A549 (cell line): ENCODE measurements around the gene PRR14L. TPM values are rescaled to one million over a fixed set of nuclear protein-coding genes. Genes with fewer than 3 reads are reported as not detected.

Experiments
- ATAC-seq, 2 experiments: fragments of 200-7000 bp in 1 of 2; fragments of >200 bp in 1 of 2; cut with Nextera tagmentation in 1 of 2; cut with Tn5 transposase in 1 of 2; 3 replicates each; pipeline versions ENCODE4 v1.8.0 to v1.9.1; 2018 to 2020; ENCODE audit warnings: mild to moderate bottlenecking in 1 of 2, moderate library complexity in 1 of 2
- CTCF ChIA-PET: fragments of 300-600 bp; sonication (Branson Sonifier 250); formaldehyde crosslinking; extraction: SDS; loops from one replicate; lab custom pipeline; 2021; ENCODE audit warnings: antibody characterized with exemption, inconsistent platforms; lab: Yijun Ruan, JAX
- POLR2A ChIA-PET: fragments of 350-600 bp; formaldehyde crosslinking; extraction: SDS; loops from one replicate; lab custom pipeline; 2021; ENCODE audit warnings: antibody characterized with exemption, inconsistent platforms; lab: Yijun Ruan, JAX
- DNase-seq, 2 experiments: peaks; one replicate each; pipeline versions ENCODE4 v3.0.0 to v3.0.0-alpha.2; 2011 to 2016; ENCODE audit warnings: low read depth in 1 of 2, low spot score in 1 of 2
- FAIRE-seq: peaks from 2 replicates; lab custom pipeline; 2011; peaks lifted over from hg19 to GRCh38; lab: Jason Lieb, UNC
- H3K27ac ChIP-seq, 2 experiments: fragments of >200 bp; sonication (Bioruptor Twin); formaldehyde crosslinking; 3 replicates each; pipeline ENCODE4 v1.5.1; 2016 to 2017
- H3K4me1 ChIP-seq: fragments of >200 bp; sonication (Bioruptor Twin); formaldehyde crosslinking; 3 replicates; pipeline ENCODE4 v1.6.1; 2016
- H3K4me2 ChIP-seq: fragments of >200 bp; sonication (Bioruptor Twin); formaldehyde crosslinking; 3 replicates; pipeline ENCODE4 v1.6.1; 2016
- H3K4me3 ChIP-seq: fragments of >200 bp; sonication (Bioruptor Twin); formaldehyde crosslinking; 3 replicates; pipeline ENCODE4 v1.5.1; 2016
- H3K9me3 ChIP-seq: fragments of >200 bp; sonication (Bioruptor Twin); formaldehyde crosslinking; 3 replicates; pipeline ENCODE4 v1.6.1; 2016
- BHLHE40 ChIP-seq: IDR thresholded peaks from 2 replicates; pipeline ENCODE4 v1.6.1; 2012; ENCODE audit warnings: low read depth, low read length, inconsistent platforms
- CEBPB ChIP-seq, 2 experiments: fragments of >200 bp in 1 of 2; sonication (Bioruptor Twin) in 1 of 2; formaldehyde crosslinking in 1 of 2; IDR thresholded peaks; 2 replicates each; pipeline ENCODE4 v1.6.1; 2012 to 2016
- CHD4 ChIP-seq: fragments of 200-600 bp; sonication (generic); IDR thresholded peaks from 2 replicates; pipeline ENCODE4 v1.6.1; 2016; ENCODE audit warnings: antibody characterized with exemption, mild to moderate bottlenecking, borderline replicate concordance
- EHMT2 ChIP-seq: fragments of 200-600 bp; sonication (generic); IDR thresholded peaks from 2 replicates; pipeline ENCODE4 v1.6.1; 2016; ENCODE audit warnings: antibody characterized with exemption, low read depth, mild to moderate bottlenecking, moderate library complexity
- EP300 ChIP-seq, 2 experiments: fragments of >200 bp; sonication (Bioruptor Twin); formaldehyde crosslinking; IDR thresholded peaks; 2 replicates in 1 of 2; 3 replicates in 1 of 2; pipeline ENCODE4 v1.6.1; 2016 to 2017
- FOSB ChIP-seq: fragments of 250-450 bp; sonication (Bioruptor Pico); IDR thresholded peaks from 2 replicates; pipeline ENCODE4 v1.5.0; 2020; ENCODE audit warnings: mild to moderate bottlenecking, moderate library complexity
- FOSL2 ChIP-seq, 2 experiments: fragments of 450-650 bp in 1 of 2; fragments of >200 bp in 1 of 2; sonication (Bioruptor Twin) in 1 of 2; formaldehyde crosslinking; IDR thresholded peaks; 2 replicates each; pipeline versions ENCODE4 v1.5.0 to v1.6.1; 2016 to 2020; ENCODE audit warnings: mild to moderate bottlenecking in 1 of 2, moderate library complexity in 1 of 2
- HDAC2 ChIP-seq: fragments of 200-600 bp; sonication (generic); IDR thresholded peaks from 2 replicates; pipeline ENCODE4 v1.6.1; 2016
- HEYL ChIP-seq: fragments of 250-450 bp; sonication (Bioruptor Pico); IDR thresholded peaks from 2 replicates; pipeline ENCODE4 v1.8.0; 2021; ENCODE audit warnings: mild to moderate bottlenecking, moderate library complexity
- HOXB13 ChIP-seq: fragments of 250-450 bp; sonication (Bioruptor Pico); IDR thresholded peaks from 2 replicates; pipeline ENCODE4 v1.5.0; 2020; ENCODE audit warnings: low read depth, mild to moderate bottlenecking, moderate library complexity
- JUNB ChIP-seq: fragments of >200 bp; sonication (Bioruptor Twin); formaldehyde crosslinking; IDR thresholded peaks from 2 replicates; pipeline ENCODE4 v1.6.1; 2016
- MAFK ChIP-seq: fragments of 450-650 bp; IDR thresholded peaks from 2 replicates; pipeline ENCODE4 v1.6.1; 2014; ENCODE audit not compliant: partially characterized antibody
- NFE2L2 ChIP-seq: fragments of 150-350 bp; conservative IDR thresholded peaks from 2 replicates; pipeline ENCODE4 v1.6.1; 2014; ENCODE audit warnings: low read length
- NPAS2 ChIP-seq: fragments of 250-450 bp; sonication (Bioruptor Pico); IDR thresholded peaks from 2 replicates; pipeline ENCODE4 v1.8.0; 2022; ENCODE audit warnings: mild to moderate bottlenecking, moderate library complexity, borderline replicate concordance
- NR3C1 ChIP-seq: fragments of >200 bp; sonication (Bioruptor Twin); formaldehyde crosslinking; IDR thresholded peaks from 3 replicates; pipeline ENCODE4 v1.6.1; 2017
- PHF8 ChIP-seq: fragments of 200-600 bp; sonication (generic); IDR thresholded peaks from 2 replicates; pipeline ENCODE4 v1.6.1; 2016; ENCODE audit warnings: low read depth, mild to moderate bottlenecking, antibody characterized with exemption, moderate library complexity, borderline replicate concordance
- POLR2AphosphoS2 ChIP-seq: conservative IDR thresholded peaks from 2 replicates; pipeline ENCODE4 v1.6.1; 2012; ENCODE audit warnings: low read length, improper control_type of control experiment, inconsistent platforms
- RARB ChIP-seq: fragments of 250-450 bp; sonication (Bioruptor Pico); IDR thresholded peaks from 2 replicates; pipeline ENCODE4 v1.8.0; 2021; ENCODE audit warnings: mild to moderate bottlenecking, moderate library complexity
- RNF2 ChIP-seq: fragments of 200-600 bp; sonication (generic); IDR thresholded peaks from 2 replicates; pipeline ENCODE4 v1.6.1; 2016; ENCODE audit warnings: low read depth, mild to moderate bottlenecking, antibody characterized with exemption, moderate library complexity, borderline replicate concordance
- SMC3 ChIP-seq: fragments of >200 bp; sonication (Bioruptor Twin); formaldehyde crosslinking; IDR thresholded peaks from 3 replicates; pipeline ENCODE4 v1.6.1; 2018; ENCODE audit warnings: inconsistent platforms
- TFCP2L1 ChIP-seq: fragments of 250-450 bp; sonication (Bioruptor Pico); IDR thresholded peaks from 2 replicates; pipeline ENCODE4 v1.5.0; 2021; ENCODE audit warnings: mild to moderate bottlenecking
- ZFP36 ChIP-seq: fragments of 450-650 bp; IDR thresholded peaks from 2 replicates; pipeline ENCODE4 v1.6.1; 2014; ENCODE audit warnings: borderline replicate concordance; ENCODE audit not compliant: partially characterized antibody
- whole genome bisulfite sequencing: methylation state at CpG from one replicate; pipeline ENCODE4 v1.1.6; 2017; ENCODE audit errors: missing lambda C conversion rate; 5-methylcytosine and 5-hydroxymethylcytosine counted together
- polyA plus RNA-seq, 4 experiments: library from polyadenylated mRNA; depleted of rRNA in 3 of 4; stranded (reverse); fragments of >200 nt; fragmentation: RNase III in 1 of 4; extraction: RNeasy Plus Mini Kit Qiagen cat#74134 plus additional on column Dnase treatment in 1 of 4; gene quantifications; 2 replicates in 3 of 4; 3 replicates in 1 of 4; pipeline ENCODE4 v1.2.3, GENCODE V29; 2011 to 2017
- TF ChIP-seq, protein P1 (sequence below): fragments of 250-450 bp; sonication (Bioruptor Pico); IDR thresholded peaks from 2 replicates; pipeline ENCODE4 v1.5.0; 2020; ENCODE audit warnings: low read depth, mild to moderate bottlenecking, moderate library complexity
- TF ChIP-seq, protein P2 (sequence below): fragments of 450-650 bp; IDR thresholded peaks from 2 replicates; pipeline ENCODE4 v1.6.1; 2014; ENCODE audit warnings: antibody characterized with exemption
- TF ChIP-seq, protein P3 (sequence below): fragments of >200 bp; sonication (Bioruptor Twin); formaldehyde crosslinking; IDR thresholded peaks from 3 replicates; pipeline ENCODE4 v1.6.1; 2016

PRR14L gene
- polyA plus RNA-seq, 2 of the 4 experiments (the other 2 are of a cell fraction), result 5.6 to 15.7 TPM

DNA sequence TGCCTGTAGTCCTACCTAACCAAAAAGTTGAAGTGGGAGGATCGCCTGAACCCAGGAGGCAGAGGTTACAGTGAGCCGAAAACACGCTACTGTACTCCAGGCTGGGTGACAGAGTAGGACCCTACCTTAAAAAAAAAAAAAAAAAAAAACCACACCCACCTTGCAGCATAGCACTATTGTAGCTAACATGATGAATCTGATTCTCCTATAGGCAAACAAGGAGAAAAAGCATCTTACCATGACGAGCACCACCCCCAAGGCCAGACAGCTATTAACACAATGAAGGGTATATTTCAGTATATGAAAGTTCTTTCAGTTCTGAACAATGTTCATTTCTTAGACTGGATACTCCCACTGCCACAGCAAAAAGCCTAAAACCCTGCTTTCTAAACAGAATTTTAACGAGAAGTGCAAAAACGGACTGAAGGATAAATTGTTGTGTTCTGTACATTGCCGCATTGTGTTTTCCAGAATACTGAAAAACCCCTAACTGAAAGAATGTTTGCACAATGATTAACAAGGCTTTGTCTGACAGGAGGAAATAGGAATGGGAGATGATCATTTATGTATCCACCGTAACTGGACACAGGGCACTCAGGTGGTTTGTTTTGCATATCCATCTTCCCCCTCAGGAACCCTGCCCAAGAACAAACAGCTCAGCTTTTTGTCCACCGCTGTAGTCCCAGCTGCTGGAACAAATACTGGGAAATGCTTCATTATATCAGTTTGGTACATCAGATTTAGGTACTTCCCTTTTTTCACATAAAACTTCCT lies 96.8 kb downstream of the PRR14L start:
- peak overlapping the region; percentile 36; the same call in 2 of the 3 replicates for H3K4me2 ChIP-seq
- ChIA-PET POLR2A (interaction anchor here (0.7 to 1.2 kb wide), 2 partner anchors 9 kb away, joined by 3 to 6 read pairs; partner anchors contain the start of gene PISD), CTCF (interaction anchor here (0.9 to 1.0 kb wide), 2 partner anchors 9 to 317 kb away, joined by 3 read pairs; partner anchors contain the start of gene PISD)
- FAIRE-seq (no peak), DNase-seq (no peak), ATAC-seq (peak; percentile 59 to 64; a peak in 5 of 6 replicates)
- no peak for TF ChIP-seq ZFP36
- TF ChIP-seq, protein P1, sequence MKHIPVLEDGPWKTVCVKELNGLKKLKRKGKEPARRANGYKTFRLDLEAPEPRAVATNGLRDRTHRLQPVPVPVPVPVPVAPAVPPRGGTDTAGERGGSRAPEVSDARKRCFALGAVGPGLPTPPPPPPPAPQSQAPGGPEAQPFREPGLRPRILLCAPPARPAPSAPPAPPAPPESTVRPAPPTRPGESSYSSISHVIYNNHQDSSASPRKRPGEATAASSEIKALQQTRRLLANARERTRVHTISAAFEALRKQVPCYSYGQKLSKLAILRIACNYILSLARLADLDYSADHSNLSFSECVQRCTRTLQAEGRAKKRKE, result no peak
- TF ChIP-seq RARB (CRISPR knock-in tag), result no peak
- no peak for TF ChIP-seq NR3C1
- no peak for TF ChIP-seq PHF8
- TF ChIP-seq HDAC2, result no peak
- no peak for TF ChIP-seq EHMT2
- no peak for TF ChIP-seq FOSL2 (IDR thresholded peaks at IDR 0.05)
- no peak for TF ChIP-seq FOSL2 (CRISPR knock-in tag; IDR thresholded peaks at IDR 0.05)
- TF ChIP-seq RNF2, result no peak
- no peak for TF ChIP-seq CHD4
- no peak for TF ChIP-seq HOXB13 (CRISPR knock-in tag)
- no peak for TF ChIP-seq EP300 (IDR thresholded peaks at IDR 0.05)
- no peak for TF ChIP-seq JUNB
- TF ChIP-seq, protein P2, sequence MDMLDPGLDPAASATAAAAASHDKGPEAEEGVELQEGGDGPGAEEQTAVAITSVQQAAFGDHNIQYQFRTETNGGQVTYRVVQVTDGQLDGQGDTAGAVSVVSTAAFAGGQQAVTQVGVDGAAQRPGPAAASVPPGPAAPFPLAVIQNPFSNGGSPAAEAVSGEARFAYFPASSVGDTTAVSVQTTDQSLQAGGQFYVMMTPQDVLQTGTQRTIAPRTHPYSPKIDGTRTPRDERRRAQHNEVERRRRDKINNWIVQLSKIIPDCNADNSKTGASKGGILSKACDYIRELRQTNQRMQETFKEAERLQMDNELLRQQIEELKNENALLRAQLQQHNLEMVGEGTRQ, result no peak
- TF ChIP-seq, protein P3, sequence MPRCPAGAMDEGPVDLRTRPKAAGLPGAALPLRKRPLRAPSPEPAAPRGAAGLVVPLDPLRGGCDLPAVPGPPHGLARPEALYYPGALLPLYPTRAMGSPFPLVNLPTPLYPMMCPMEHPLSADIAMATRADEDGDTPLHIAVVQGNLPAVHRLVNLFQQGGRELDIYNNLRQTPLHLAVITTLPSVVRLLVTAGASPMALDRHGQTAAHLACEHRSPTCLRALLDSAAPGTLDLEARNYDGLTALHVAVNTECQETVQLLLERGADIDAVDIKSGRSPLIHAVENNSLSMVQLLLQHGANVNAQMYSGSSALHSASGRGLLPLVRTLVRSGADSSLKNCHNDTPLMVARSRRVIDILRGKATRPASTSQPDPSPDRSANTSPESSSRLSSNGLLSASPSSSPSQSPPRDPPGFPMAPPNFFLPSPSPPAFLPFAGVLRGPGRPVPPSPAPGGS, result no peak
- no peak for TF ChIP-seq BHLHE40
- no peak for TF ChIP-seq FOSB
- TF ChIP-seq CEBPB (IDR thresholded peaks at IDR 0.05), result no peak
- H3K4me1 ChIP-seq, result peaks cover 30% of the 10 kb centered on the region
- H3K4me3 ChIP-seq, result no peak overlapping the region
- H3K27ac ChIP-seq, result peak overlapping the region in 1 of 2 experiments; percentile 60; a peak in 3 of 6 replicates
- no peaks in the 10 kb centered on the region for H3K9me3 ChIP-seq
- WGBS, result 55% methylated on average over 9 of the region's 9 CpGs

DNA sequence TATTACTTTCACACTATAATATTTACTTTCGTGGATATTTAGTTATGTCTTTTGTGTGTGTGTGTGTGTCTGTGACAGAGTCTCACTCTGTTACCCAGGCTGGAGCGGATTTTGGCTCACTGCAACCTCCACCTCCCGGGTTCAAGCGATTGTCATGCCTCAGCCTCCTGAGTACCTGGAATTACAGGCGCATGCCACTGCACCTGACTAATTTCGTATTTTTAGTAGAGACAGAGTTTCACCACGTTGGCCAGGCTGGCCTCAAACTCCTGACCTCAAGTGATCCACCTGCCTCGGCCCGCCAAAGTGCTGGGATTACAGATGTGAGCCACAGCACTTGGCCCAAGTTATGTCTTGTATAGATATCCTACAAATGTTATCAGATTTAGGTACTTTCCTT lies 97.8 kb downstream of the PRR14L start:
- WGBS, result 88% methylated on average over 8 of the region's 9 CpGs
- TF ChIP-seq NPAS2 (no peak), NR3C1 (no peak), SMC3 (no peak), NFE2L2 (no peak), MAFK (no peak), BHLHE40 (no peak), TFCP2L1 (no peak), POLR2AphosphoS2 (no peak), HEYL (CRISPR knock-in tag) (no peak)
- FAIRE-seq (no peak), DNase-seq (no peak), ATAC-seq (no peak)
- Histone ChIP-seq H3K27ac (peak overlapping the region in 1 of 2 experiments; percentile 60; a peak in 1 of 6 replicates), H3K4me1 (peaks cover 37% of the 10 kb centered on the region), H3K9me3 (no peaks in the 10 kb centered on the region), H3K4me3 (no peak overlapping the region), H3K4me2 (no peak overlapping the region)
- ChIA-PET POLR2A (no interaction called here), CTCF (no interaction called here)
